GM18519 (cell line): ENCODE measurements around the gene CFAP410.
"Not testable (repeated sequence)": the region's sequence is repeated elsewhere in the genome, so short reads cannot be mapped to it uniquely, and the experiment has no call there.

ENCODE experiments used
- ATAC-seq: cut with Tn5 transposase; IDR thresholded peaks from one replicate; pipeline ENCODE4 v1.9.1; 2021; ENCODE audit warnings: mild to moderate bottlenecking, moderate library complexity; ENCODE audit not compliant: unreplicated experiment, low FRiP score

CFAP410 gene

GRCh38 chr21:44370027-44370735 lies 31.0 kb upstream of the CFAP410 start:
- no peak for ATAC-seq

GRCh38 chr21:44368711-44369446 lies 29.7 kb upstream of the CFAP410 start:
- no peak for ATAC-seq

- ATAC-seq = no peak
Observed at GRCh38 chr21:44366586-44367211, 27.5 kb upstream of the CFAP410 start.

GRCh38 chr21:44365967-44366585 lies 26.9 kb upstream of the CFAP410 start:
- ATAC-seq = no peak

GRCh38 chr21:44365251-44365966 lies 26.2 kb upstream of the CFAP410 start:
- ATAC-seq = no peak

GRCh38 chr21:44364151-44365053 lies 25.2 kb upstream of the CFAP410 start:
- no peak for ATAC-seq

GRCh38 chr21:44363278-44363677 lies 24.1 kb upstream of the CFAP410 start:
- no peak for ATAC-seq

- not testable (repeated sequence) for ATAC-seq
Observed at GRCh38 chr21:44361903-44362302, 22.7 kb upstream of the CFAP410 start.

- no peak for ATAC-seq
Observed at GRCh38 chr21:44360159-44360558, 21.0 kb upstream of the CFAP410 start.

- ATAC-seq = no peak
Observed at GRCh38 chr21:44359396-44359795, 20.2 kb upstream of the CFAP410 start.

GRCh38 chr21:44357064-44357837 lies 18.1 kb upstream of the CFAP410 start:
- ATAC-seq = no peak

GRCh38 chr21:44356636-44357035 lies 17.4 kb upstream of the CFAP410 start:
- ATAC-seq = no peak

GRCh38 chr21:44356160-44356559 lies 17.0 kb upstream of the CFAP410 start:
- no peak for ATAC-seq

- ATAC-seq = no peak
Observed at GRCh38 chr21:44354775-44355771, 15.9 kb upstream of the CFAP410 start.

- no peak for ATAC-seq
Observed at GRCh38 chr21:44354001-44354405, 14.8 kb upstream of the CFAP410 start.

GRCh38 chr21:44353191-44353970 lies 14.2 kb upstream of the CFAP410 start, which contains the start of gene TRPM2:
TRPM2 (plus strand) TSS chr21:44353621; CDS start chr21:44353701, 80 bp downstream.
- ATAC-seq = no peak
